Skeletal muscle satellite cell (primary cell): ENCODE data around the gene NUCKS1.

Source experiments
- H3K27me3 ChIP-seq: 2 replicates; pipeline ENCODE4 v1.7.0; 2013; ENCODE audit warnings: low read length; ENCODE audit not compliant: control insufficient read depth, insufficient read depth
- H3K36me3 ChIP-seq: 2 replicates; pipeline ENCODE4 v1.7.0; 2013; ENCODE audit warnings: mild to moderate bottlenecking, control low read depth, low read length; ENCODE audit not compliant: insufficient read depth
- H3K4me1 ChIP-seq: 2 replicates; pipeline ENCODE4 v1.7.0; 2013; ENCODE audit warnings: low read length; ENCODE audit not compliant: control insufficient read depth, insufficient read depth
- H3K4me2 ChIP-seq: 2 replicates; pipeline ENCODE4 v1.7.0; 2013; ENCODE audit warnings: mild to moderate bottlenecking, low read length
- H3K4me3 ChIP-seq: 2 replicates; pipeline ENCODE4 v1.7.0; 2013; ENCODE audit warnings: low read length
- H3K9ac ChIP-seq: 2 replicates; pipeline ENCODE4 v1.7.0; 2013; ENCODE audit warnings: mild to moderate bottlenecking, low read depth, low read length, moderate library complexity
- H3K9me3 ChIP-seq: replicated peaks from 2 replicates; pipeline ENCODE4 v1.7.0; 2013; ENCODE audit warnings: mild to moderate bottlenecking, control low read depth, low read length

Gene NUCKS1

DNA sequence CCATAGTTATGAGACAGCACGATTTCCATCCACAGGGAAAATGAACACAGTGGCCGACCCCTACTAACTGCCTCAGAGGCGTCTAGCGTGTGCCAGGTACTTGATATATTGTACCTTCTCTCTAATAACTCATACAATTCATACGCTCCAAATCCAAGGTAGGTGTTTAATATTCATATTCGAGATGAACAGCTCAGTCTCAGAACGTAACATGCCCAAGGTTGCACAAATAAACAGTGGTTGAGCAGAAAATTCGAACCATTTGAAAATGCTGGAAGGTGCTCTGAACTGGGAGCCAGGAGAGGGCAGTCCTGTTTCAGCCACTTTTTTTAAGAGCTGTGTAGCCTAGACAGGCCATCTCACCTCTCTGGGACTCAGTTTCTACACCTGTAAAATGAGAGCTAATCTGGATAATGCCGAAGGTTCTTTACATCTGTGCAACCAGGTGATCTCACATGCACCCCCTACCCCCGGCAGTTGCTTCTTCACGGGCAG lies 77.5 kb downstream of the NUCKS1 start:
- no peak overlapping the region for H3K4me2 ChIP-seq
- H3K36me3 ChIP-seq, result no peaks in the 10 kb centered on the region
- H3K4me1 ChIP-seq, result no peaks in the 10 kb centered on the region
- no peak overlapping the region for H3K4me3 ChIP-seq
- no peak overlapping the region for H3K9ac ChIP-seq
- peaks cover 3% of the 10 kb centered on the region for H3K27me3 ChIP-seq
- no peaks in the 10 kb centered on the region for H3K9me3 ChIP-seq

DNA sequence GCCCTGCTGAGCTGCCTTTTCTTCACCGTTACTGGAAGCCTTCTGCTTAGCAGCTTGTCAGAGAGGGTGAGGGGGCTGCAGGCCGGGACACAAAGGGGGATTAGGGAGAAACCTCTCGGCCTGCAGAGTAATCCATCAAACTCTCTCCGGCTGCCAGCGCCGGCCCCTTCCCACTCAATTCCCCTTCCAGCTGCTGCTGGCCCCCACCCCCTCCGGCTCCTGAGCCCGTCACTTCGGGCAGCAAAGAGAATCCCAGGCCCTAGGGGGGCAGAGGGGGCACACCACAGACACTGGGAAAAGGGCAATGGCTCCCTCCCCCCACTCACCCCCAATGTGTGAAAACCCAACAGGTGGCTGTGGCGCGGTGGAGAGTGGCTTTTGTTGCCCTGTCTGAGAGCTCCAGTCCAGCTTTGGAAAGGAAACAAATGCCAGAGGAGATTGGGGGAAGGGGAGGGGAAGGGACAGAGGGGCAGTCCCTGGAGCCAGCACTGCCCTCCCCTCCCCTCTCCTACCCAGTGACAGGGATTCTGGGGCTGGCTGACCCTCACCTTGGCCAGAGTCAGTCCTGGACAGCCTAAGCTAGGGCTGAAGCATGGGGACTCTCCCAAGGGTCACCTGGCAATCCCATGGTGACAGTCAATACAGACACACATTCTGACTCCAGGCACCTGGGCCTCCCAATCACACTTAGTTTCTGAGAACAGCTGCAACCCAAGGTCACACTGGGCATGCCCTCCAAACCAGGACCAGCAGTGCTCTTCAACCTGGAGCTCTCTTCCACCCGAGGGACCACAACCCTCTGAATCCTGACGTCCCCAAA lies 79.2 kb downstream of the NUCKS1 start:
- no peak overlapping the region for H3K4me3 ChIP-seq
- H3K4me1 ChIP-seq, result no peaks in the 10 kb centered on the region
- no peak overlapping the region for H3K4me2 ChIP-seq
- H3K36me3 ChIP-seq, result no peaks in the 10 kb centered on the region
- H3K9me3 ChIP-seq, result no peaks in the 10 kb centered on the region
- no peak overlapping the region for H3K9ac ChIP-seq
- peaks cover 3% of the 10 kb centered on the region for H3K27me3 ChIP-seq

DNA sequence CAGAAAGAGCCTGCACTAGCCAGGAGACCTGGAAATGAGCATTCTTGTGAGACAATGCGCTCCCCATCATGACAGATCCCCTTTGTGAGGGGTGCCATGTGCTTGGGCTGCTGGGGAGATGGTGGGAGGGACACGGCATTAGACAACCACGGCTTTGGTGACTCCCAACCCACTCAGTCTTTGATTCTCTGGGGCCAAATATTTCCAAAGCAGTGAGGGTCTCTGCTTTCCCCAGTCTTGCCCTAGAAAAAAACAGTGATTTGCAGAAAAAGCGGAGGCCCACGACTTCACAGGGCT lies 79.9 kb downstream of the NUCKS1 start:
- no peaks in the 10 kb centered on the region for H3K4me1 ChIP-seq
- H3K9me3 ChIP-seq, result no peaks in the 10 kb centered on the region
- no peak overlapping the region for H3K9ac ChIP-seq
- H3K27me3 ChIP-seq, result peaks cover 3% of the 10 kb centered on the region
- H3K4me2 ChIP-seq, result no peak overlapping the region
- H3K36me3 ChIP-seq, result no peaks in the 10 kb centered on the region
- no peak overlapping the region for H3K4me3 ChIP-seq

DNA sequence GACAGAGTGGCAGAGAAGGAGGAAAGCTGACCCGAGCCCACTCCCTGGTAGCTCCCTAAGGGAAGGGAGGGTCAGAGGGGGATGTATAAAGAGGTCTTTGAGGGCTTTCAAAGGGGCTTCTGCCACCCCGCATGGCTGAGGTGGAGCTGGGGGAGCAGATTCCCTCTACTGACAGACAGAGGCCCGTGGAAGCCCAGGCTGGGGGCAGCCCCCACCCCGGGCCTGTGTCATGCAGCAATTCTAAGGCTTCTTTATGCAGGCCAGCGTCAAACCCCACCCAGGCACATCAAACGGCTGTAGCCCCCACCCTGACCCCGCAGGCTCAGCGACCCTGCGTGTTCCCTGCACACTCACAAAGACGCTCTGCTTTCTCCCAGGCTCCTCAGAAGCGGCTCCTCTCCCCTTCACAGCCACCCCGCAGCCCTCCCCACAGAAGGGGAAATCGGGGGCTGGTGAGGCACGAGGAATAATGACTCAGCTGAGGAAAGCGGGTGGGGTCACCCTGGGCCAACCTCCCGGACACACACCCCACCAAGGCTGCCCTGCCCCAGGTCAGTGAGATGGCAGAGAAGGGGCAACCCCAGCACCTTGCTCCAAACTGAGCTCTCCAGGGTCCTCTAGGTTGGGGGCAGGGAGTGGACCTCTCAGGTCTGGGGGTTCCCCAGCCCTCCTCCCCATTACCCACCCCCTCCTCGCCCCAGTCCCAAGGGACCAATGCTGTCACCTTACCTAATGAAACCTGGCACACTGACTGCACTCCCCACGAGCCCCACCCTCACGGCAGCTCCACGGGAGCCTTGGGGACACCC lies 80.4 kb downstream of the NUCKS1 start:
- Histone ChIP-seq H3K4me3 (no peak overlapping the region), H3K36me3 (no peaks in the 10 kb centered on the region), H3K4me2 (no peak overlapping the region), H3K9me3 (no peaks in the 10 kb centered on the region), H3K4me1 (peaks cover 3% of the 10 kb centered on the region), H3K9ac (no peak overlapping the region), H3K27me3 (peaks cover 3% of the 10 kb centered on the region)

DNA sequence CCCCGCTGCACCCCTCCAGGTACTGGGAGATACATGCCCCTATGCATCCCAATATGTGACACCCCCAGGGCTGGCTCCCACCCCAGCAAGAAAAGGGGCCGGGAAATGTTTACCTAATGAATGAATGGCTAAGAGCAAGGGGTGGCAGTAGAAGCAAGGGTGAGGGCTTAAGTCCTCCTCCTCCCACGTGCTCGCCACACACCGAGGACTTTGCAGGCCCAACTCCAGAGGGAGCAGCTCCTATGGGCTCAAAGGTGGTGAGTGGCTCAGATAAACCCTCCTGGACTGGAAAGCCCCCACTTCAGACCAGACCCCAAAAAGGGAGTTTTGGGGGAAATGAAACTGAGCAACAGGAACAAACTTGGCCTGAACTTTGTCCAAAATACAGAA lies 81.0 kb downstream of the NUCKS1 start:
- no peak overlapping the region for H3K9ac ChIP-seq
- H3K4me3 ChIP-seq, result no peak overlapping the region
- no peak overlapping the region for H3K4me2 ChIP-seq

DNA sequence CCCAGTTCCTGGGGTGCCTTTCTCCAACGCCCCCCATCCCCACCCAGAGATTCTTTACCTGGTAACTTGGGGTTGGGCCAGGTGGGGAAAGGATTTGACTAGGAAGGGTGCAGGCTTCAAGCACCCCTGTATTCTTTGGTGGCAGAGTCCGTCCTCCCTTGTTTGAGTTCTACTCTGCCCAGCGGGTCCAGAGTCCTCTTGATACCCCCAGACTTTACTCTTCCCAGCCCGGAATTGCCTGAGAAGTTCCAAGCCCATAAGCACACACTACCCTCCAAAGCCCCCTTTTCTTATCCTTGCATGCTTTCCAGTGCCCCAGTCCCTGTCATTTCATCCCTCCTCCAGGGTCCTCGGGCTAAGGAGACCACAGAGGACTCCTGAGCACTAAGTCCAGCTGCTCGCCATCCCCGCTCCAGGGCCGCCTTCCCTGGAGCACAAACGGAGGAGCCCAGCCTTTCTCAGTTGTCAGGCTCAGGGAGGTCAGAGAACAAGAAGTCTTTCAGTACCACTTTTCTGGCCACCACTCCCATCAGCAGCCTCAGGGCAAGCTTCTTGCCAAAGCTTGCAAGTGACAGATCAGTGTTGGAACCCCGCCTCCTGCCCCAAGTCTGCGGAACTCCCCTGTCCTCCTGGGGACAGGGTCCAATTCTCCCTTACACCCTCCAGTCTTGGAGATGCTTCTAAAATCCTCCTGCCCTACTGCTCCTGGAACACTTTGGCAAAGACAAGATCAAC lies 81.9 kb downstream of the NUCKS1 start:
- H3K4me3 ChIP-seq, result no peak overlapping the region

More for the DNA sequence above, 81.0 kb downstream of the NUCKS1 start:
- no peaks in the 10 kb centered on the region for H3K36me3 ChIP-seq
- H3K9me3 ChIP-seq, result no peaks in the 10 kb centered on the region
- H3K27me3 ChIP-seq, result peaks cover 3% of the 10 kb centered on the region
- H3K4me1 ChIP-seq, result peaks cover 3% of the 10 kb centered on the region

DNA sequence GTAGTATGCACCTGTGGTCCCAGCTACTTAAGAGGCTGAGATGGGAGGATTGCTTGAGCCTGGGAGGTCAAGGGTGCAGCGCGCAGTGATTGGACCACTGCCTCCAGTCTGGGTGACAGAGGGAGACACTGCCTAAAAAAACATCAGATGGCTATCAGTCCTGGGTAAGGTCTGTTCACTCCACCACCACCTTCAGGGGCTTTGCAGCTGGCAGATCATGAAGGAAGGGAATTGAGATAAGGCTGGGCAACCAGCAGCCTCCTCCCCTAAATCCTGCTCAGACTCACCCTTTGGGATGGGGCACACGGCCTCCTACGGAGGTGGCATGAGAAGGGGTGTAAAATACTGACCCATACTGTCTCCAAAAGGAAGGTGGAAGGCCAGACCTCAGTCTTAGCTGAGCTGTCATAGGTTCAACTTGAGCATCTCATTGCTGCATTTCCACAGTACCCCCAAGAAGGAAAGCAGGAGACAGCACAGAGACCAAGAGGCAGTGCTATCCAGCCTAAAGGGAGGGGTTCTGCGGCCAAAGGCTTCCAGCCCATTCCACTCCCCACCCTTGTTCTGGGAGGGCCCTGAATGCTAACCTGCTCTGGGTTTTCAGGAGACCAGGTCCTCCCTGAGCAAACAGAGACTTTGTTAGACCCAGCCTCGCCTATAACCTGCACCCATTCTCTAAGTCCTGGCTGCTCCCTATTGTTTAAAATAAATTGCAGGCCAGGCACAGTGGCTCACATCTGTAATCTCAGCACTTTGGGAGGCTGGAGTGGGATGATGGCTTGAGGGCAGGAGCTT lies 83.4 kb downstream of the NUCKS1 start:
- H3K4me2 ChIP-seq, result no peak overlapping the region
- H3K9ac ChIP-seq, result no peak overlapping the region
- peaks cover 3% of the 10 kb centered on the region for H3K4me1 ChIP-seq

More for the DNA sequence above, 81.9 kb downstream of the NUCKS1 start:
- Histone ChIP-seq H3K4me1 (peaks cover 3% of the 10 kb centered on the region), H3K9me3 (no peaks in the 10 kb centered on the region), H3K4me2 (no peak overlapping the region), H3K9ac (no peak overlapping the region), H3K27me3 (peaks cover 3% of the 10 kb centered on the region), H3K36me3 (no peaks in the 10 kb centered on the region)

DNA sequence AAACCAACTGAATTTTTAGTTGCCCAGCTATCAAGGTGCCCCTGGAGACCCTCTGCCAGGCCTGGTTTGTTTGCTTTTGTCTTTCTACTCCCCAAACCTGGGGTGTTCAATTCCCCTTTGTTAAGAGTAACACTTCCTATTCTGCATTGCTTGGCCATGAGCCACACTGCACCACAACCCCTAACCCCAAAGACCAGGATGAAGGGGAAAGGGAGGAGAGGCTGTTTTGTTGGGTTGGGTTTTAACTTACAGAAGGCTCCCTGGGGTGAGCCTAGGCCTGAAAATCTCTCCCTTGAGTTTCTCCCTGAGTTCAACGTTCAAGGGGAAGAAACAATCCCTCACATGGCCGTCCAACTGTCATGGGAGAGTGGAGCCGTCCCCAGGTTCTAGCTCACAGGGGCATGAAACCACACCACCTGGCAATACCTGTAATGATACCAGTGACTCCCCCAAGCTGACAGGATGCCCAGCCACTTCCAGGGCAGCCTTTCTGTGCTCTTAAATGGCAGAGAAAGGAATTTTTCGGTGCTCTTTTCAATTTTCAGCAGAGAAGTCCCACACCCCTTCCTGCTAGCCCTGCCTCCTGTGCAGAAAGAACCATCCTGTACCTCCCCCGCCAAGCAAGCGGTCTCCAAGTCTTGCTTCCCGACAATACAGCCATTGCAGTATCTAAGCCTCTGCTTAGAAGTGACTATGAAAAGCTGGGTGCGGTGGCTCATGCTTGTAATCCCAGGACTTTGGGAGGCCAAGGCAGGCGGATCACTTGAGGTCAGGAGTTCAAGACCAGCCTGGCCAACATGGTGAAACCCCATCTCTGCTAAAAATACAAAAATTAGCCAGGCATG lies 84.6 kb downstream of the NUCKS1 start:
- peaks cover 3% of the 10 kb centered on the region for H3K4me1 ChIP-seq
- H3K27me3 ChIP-seq, result peaks cover 3% of the 10 kb centered on the region
- no peak overlapping the region for H3K4me3 ChIP-seq
- H3K36me3 ChIP-seq, result no peaks in the 10 kb centered on the region
- no peak overlapping the region for H3K9ac ChIP-seq
- H3K9me3 ChIP-seq, result no peaks in the 10 kb centered on the region
- H3K4me2 ChIP-seq, result no peak overlapping the region

More for the DNA sequence above, 83.4 kb downstream of the NUCKS1 start:
- Histone ChIP-seq H3K27me3 (peaks cover 3% of the 10 kb centered on the region), H3K36me3 (no peaks in the 10 kb centered on the region), H3K9me3 (no peaks in the 10 kb centered on the region), H3K4me3 (no peak overlapping the region)

DNA sequence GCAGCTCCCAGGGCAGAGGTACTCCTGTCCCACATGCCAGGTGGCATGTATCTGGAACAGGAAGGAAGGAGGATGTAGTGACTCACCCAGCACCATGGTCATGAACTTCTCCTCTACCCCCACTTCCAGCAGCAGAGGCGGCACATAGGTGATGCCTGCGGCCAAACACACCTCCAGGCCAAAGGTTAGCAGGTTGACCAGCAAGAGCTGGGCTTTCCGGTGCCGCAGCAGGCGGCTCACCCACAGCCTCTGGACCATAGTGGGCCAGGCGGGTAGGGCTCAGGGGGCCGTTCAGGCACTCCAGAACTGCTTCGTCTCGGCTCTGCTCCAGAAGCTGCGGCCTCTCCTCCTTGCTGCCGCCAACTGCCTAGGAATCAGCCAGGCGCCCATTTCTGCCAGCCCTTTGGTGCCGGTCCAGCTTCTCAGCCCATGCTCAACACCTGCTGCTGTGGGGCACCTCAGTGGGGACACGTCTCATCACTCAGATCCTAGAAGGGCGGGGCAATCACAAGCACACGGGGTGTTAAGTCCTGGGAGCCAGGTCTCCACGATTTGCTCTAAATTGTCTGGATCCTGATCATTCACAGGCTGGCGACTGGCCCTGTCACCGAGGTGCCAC lies 85.5 kb downstream of the NUCKS1 start:
- Histone ChIP-seq H3K27me3 (peaks cover 3% of the 10 kb centered on the region), H3K4me1 (peaks cover 3% of the 10 kb centered on the region), H3K4me2 (no peak overlapping the region), H3K36me3 (no peaks in the 10 kb centered on the region), H3K9me3 (no peaks in the 10 kb centered on the region), H3K4me3 (no peak overlapping the region), H3K9ac (no peak overlapping the region)
